Hepatocyte (in vitro differentiated cells): ENCODE results near the gene HDHD5.

Source experiments
- CTCF ChIP-seq: fragments of 200-600 bp; sonication (generic); IDR thresholded peaks from 2 replicates; pipeline ENCODE4 v1.5.1; 2016; ENCODE audit warnings: antibody characterized with exemption, mild to moderate bottlenecking; ENCODE audit not compliant: poor library complexity
- EZH2phosphoT487 ChIP-seq: fragments of 200-600 bp; sonication (generic); IDR thresholded peaks from one replicate; pipeline ENCODE4 v1.6.1; 2018; ENCODE audit warnings: antibody characterized with exemption, mild to moderate bottlenecking, low read depth, moderate library complexity; ENCODE audit not compliant: unreplicated experiment, severe bottlenecking

GRCh38 chr22:17120711-17121232, 38.3 kb downstream of the HDHD5 start:
- TF ChIP-seq CTCF (no peak), EZH2phosphoT487 (no peak)
